GM18873 (cell line): ENCODE measurements around the gene FAM234B.

Experiments used
- ATAC-seq: cut with Tn5 transposase; IDR thresholded peaks from one replicate; pipeline ENCODE4 v1.9.1; 2021; ENCODE audit warnings: mild to moderate bottlenecking, moderate library complexity, moderate number of reproducible peaks; ENCODE audit not compliant: unreplicated experiment, low FRiP score

Gene FAM234B

GRCh38 chr12:13044002-13044905, at the start of gene FAM234B:
TSS of gene FAM234B (plus strand) at chr12:13044381. CDS start at chr12:13044404, 23 bp downstream.
- ATAC-seq, result peak; percentile 54

DNA sequence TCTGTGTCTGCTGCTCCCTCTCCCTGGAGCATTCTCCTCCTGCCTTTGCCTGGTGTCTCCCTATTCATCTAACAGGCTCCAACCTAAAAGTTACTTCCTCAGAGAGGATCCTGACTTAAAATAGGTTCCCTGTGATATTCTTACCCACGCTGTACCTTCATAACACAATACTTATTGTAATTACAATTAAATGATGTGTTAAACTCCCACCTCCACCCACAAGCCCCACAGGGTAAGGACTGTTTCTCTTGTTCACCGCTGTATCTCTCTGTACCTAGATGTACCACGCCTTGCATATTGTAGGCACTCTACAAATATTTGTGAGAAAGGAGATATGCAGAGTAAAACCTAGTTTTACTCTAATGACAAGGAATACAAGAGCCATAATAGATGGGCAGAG, 49.1 kb upstream of the FAM234B start:
- no peak for ATAC-seq

DNA sequence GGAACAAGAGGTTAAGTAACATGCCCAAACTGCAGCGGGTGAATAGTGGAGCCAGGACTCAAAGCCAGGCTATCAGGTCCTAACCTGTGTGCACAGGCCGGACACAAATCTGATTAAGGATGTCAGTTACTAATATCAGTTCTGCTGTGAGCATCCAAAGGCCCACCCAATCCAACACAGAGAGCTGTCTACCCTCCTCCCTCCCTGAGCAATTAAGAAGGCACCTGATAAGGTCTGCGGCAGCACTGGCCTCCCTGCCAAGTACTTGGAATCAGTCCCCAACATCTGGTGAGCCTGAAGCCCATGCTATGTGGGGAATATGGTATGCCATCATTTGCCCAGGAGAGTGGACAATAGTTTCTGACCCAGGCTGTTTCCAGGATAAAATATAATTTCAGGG, 48.0 kb upstream of the FAM234B start:
- ATAC-seq, result no peak

DNA sequence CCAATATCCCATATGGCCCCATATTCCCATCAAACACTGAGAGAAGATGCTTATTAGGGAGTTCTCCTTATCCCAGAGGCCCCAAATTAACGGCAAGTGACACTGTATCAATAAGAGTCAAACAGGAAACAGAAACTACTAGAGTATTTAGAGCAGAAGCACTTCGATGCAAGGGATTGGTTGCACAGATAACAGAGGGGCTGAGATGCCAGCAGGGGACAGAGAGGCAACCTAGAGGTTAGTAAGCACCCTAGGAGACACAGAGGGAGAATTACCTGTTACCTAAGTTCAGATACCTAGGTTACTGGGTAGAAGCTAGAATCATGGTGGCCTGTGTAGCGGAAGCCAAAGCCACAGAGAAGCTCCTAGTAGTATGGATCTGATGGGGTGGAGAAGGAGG, 47.0 kb upstream of the FAM234B start:
- ATAC-seq, result no peak

- no peak for ATAC-seq
Measured at GRCh38 chr12:12997734-12998133, 46.4 kb upstream of the FAM234B start.

GRCh38 chr12:12998248-12998647, 45.9 kb upstream of the FAM234B start:
- no peak for ATAC-seq

GRCh38 chr12:12999271-12999958, 44.8 kb upstream of the FAM234B start:
- peak; percentile 6 for ATAC-seq

DNA sequence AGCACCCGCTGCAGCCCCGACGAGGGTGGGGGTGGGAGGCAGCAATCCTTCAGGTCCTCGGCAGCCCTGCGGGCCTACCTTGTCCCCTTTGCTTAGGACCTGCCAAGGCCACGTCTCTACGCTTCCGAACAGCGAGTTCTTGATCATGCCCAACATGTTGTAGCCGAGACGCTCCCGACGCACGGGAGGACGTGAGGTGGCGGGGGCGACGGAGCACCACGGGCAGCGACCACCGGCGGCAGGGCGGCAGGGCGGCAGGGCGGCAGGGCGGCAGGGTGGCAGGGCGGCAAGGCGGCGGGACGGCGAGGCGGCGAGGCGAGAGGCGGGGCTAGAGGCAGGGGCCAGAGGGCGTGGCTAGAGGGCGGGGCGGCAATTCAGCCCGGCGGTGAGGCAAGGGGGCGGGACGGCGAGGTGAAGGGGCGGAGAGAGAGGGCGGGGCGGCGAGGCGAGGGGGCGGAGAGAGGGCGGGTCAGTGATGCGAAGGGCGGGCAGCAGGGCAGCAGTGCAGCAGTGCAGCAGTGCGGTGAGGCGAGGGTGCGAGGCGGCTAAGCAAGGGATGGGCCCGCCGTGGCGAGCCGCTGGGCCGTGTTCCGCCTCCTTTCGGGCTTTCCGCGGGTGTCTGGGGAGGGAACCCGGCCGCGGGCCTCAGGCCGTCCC, 44.1 kb upstream of the FAM234B start, which contains the start of gene HEBP1:
Gene HEBP1, minus strand, starts transcription at position 307 of the 657 bp plus-strand sequence. Its CDS starts 151 bp downstream, at position 156.
- ATAC-seq, result peak; percentile 63

DNA sequence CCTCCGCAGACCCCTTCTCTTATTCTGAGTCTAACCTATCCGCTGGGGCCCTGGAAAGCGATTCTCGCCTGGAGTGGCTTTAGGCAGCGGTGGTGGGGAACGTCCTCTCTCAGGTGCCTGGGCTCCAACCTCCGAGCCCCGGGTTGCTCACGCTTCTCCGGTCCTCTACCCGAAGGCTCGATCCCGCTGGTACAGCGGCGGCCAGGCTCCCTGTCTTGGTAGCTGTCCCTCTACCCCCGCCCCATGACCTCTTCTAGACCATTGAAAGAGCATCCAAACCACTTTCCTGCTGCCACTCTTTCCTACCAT, 43.6 kb upstream of the FAM234B start:
- ATAC-seq, result peak; percentile 36

GRCh38 chr12:13000925-13001774, 43.0 kb upstream of the FAM234B start:
- peak; percentile 14 for ATAC-seq

- no peak for ATAC-seq
Measured at GRCh38 chr12:13001775-13002040, 42.5 kb upstream of the FAM234B start.

- no peak for ATAC-seq
Measured at GRCh38 chr12:13002301-13003097, 41.7 kb upstream of the FAM234B start.

DNA sequence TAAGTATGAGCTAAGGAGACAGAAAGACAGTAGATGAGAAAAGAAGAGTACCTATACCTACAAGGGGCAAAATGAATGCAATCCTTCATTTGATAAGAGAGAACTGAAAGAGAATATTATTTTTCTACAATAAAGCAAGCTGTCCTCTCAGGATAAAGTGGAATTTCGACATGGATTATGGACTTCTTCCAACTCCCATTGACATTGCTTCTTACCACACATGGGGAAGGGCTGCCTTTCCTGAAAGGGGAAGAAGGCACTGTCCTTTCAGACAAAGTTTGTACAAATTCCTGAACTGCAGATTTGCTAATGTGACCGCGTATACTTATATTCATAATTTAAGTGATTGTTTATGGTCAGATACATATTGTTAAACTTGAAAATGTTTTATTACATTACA, 39.8 kb upstream of the FAM234B start:
- no peak for ATAC-seq

- no peak for ATAC-seq
Measured at GRCh38 chr12:13004986-13005385, 39.2 kb upstream of the FAM234B start.

GRCh38 chr12:13005649-13006048, 38.5 kb upstream of the FAM234B start:
- ATAC-seq, result no peak

DNA sequence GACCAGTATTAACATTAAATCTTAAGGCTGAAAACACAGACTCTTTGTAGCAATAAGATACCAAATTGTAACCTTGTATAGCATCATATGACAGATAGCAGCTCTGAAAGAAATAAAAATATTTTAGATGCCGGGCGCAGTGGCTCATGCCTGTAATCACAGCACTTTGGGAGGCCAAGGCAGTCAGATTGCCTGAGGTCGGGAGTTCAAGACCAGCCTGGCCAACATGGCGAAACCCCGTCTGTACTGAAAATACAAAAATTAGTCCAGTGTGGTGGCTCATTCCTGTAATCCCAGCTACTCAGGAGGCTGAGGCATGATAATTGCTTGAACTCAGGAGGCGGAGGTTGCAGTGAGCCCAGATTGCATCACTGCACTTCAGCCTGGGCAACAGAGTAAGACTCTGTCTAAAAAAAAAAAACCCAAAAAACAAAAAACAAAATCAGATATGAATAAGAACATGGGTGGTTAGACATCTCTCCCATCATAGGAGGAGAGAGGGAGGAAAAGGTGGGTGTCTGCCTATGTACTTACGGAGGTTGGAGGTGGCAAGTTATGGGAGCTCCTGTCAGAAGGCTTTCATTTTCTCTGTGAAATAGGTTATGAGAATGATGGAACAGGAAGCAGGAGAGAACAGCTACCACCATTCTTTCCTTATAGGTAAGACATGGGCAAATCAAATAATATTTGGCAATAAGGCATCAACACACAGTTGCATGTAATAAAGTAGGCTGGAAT, 36.5 kb upstream of the FAM234B start:
- no peak for ATAC-seq

- ATAC-seq, result no peak
Measured at GRCh38 chr12:13008741-13009380, 35.3 kb upstream of the FAM234B start.

GRCh38 chr12:13011098-13011497, 33.1 kb upstream of the FAM234B start:
- ATAC-seq, result no peak

DNA sequence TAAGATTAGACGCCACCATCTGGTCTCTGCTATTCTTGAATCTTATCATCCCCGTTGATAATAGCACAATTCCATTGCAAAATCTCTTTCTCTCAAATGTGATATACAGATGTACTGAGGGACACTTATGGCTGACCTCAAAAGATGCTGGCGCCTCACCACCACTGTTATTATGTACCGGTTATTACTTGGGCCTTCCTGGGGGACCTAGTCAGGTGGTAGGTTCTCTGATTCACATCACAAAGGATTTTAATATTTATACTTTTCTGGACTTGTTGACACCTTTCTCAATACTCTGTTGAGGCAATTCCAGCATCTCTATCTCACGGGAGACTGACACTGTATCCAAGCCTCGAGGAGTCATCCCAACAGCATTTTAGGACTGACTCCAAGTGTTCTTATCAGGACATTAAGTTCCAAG, 21.3 kb upstream of the FAM234B start:
- ATAC-seq, result no peak
